Natural killer cell treated with Interleukin-12 subunit alpha and Interleukin-12 subunit beta and Interleukin-15 and Interleukin-18, amount 100 ng/mL, for 72 hours (primary cell): ENCODE data around the gene CHAC1. TPM values are rescaled to one million over a fixed set of nuclear protein-coding genes. Genes with fewer than 3 reads are reported as not detected.
"Not testable (repeated sequence)": the region's sequence is repeated elsewhere in the genome, so short reads cannot be mapped to it uniquely, and the experiment has no call there.

Source experiments
- ATAC-seq, 2 donors: fragments of 150-1000 bp; cut with Tn5 transposase in 1 of 2; sonication (Bioruptor Pico), chemical (Tn5 transposase) in 1 of 2; 2 replicates each; pipeline ENCODE4 v1.10.0; 2021
- DNase-seq: peaks from one replicate; pipeline ENCODE4 v3.0.0; 2022; ENCODE audit warnings: low spot score
- H3K27ac Mint-ChIP-seq, 2 donors: 1 replicate in 1 of 2; 2 replicates in 1 of 2; pipeline ENCODE4 v1.8.0; 2022; ENCODE audit warnings: mixed read lengths in 2 of 2, mild to moderate bottlenecking in 1 of 2, moderate library complexity in 1 of 2
- H3K27me3 Mint-ChIP-seq, 2 donors: 1 replicate in 1 of 2; 2 replicates in 1 of 2; pipeline ENCODE4 v1.8.0; 2022; ENCODE audit warnings: mixed read lengths in 2 of 2
- H3K36me3 Mint-ChIP-seq: one replicate; pipeline ENCODE4 v1.8.0; 2022; ENCODE audit warnings: mixed read lengths
- H3K4me1 Mint-ChIP-seq, 2 donors: 1 replicate in 1 of 2; 2 replicates in 1 of 2; pipeline ENCODE4 v1.8.0; 2022; ENCODE audit warnings: low read depth in 2 of 2, mixed read lengths in 2 of 2, mild to moderate bottlenecking in 1 of 2
- H3K4me3 Mint-ChIP-seq: one replicate; pipeline ENCODE4 v1.8.0; 2022; ENCODE audit warnings: mixed read lengths
- H3K9me3 Mint-ChIP-seq: 2 replicates; pipeline ENCODE4 v1.8.0; 2022; ENCODE audit warnings: mixed read lengths
- total RNA-seq, 2 donors: library from RNA; stranded (reverse); gene quantifications; one replicate each; pipeline ENCODE4 v1.2.3, GENCODE V29; 2022

The CHAC1 gene
- total RNA-seq, 2 donors from 2014 or later = 7.7 to 13.1 TPM

- ATAC-seq (peak in 1 of 2 donors; percentile 17), DNase-seq (no peak)
- no peak overlapping the region for H3K27ac Mint-ChIP-seq
- H3K27me3 Mint-ChIP-seq = peaks cover 0 to 7% of the 10 kb centered on the region in 2 donors
- no peak overlapping the region for H3K4me3 Mint-ChIP-seq
- H3K9me3 Mint-ChIP-seq = no peaks in the 10 kb centered on the region
- H3K4me1 Mint-ChIP-seq = peaks cover 5 to 10% of the 10 kb centered on the region in 2 donors
- H3K36me3 Mint-ChIP-seq = no peaks in the 10 kb centered on the region
Measured at GRCh38 chr15:40960925-40961324, 7.7 kb downstream of the CHAC1 start.

DNA sequence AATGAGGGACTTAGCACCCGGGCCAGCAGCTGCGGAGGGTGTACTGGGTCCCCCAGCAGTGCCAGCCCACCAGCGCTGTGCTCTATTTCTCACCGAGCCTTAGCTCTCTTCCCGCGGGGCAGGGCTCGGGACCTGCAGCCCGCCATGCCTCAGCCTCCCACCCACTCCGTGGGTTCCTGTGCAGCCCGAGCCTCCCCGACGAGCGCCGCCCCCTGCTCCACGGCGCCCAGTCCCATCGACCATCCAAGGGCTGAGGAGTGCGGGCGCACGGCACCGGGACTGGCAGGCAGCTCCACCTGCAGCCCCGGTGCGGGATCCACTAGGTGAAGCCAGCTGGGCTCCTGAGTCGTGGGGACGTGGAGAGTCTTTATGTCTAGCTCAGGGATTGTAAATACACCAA lies 8.5 kb downstream of the CHAC1 start:
- H3K9me3 Mint-ChIP-seq, H3K36me3 Mint-ChIP-seq, H3K27ac Mint-ChIP-seq, H3K4me3 Mint-ChIP-seq, DNase-seq, H3K4me1 Mint-ChIP-seq, ATAC-seq, H3K27me3 Mint-ChIP-seq: not testable (repeated sequence)

DNA sequence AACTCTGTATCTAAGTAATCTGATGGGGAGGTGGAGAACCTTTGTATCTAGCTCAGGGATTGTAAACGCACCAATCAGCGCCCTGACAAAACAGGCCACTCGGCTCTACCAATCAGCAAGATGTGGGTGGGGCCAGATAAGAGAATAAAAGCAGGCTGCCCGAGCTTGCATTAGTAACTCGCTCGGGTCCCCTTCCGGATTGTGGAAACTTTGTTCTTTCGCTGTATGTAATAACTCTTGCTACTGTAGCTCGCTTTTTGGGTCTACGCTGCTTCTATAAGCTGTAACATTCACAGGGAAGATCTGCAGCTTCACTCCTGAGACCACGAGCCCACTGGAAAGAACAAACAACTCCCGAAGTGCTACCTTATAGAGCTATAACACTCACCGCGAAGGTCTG lies 9.0 kb downstream of the CHAC1 start:
- DNase-seq, H3K36me3 Mint-ChIP-seq, H3K4me1 Mint-ChIP-seq, H3K4me3 Mint-ChIP-seq, H3K9me3 Mint-ChIP-seq, ATAC-seq, H3K27me3 Mint-ChIP-seq, H3K27ac Mint-ChIP-seq: not testable (repeated sequence)

DNA sequence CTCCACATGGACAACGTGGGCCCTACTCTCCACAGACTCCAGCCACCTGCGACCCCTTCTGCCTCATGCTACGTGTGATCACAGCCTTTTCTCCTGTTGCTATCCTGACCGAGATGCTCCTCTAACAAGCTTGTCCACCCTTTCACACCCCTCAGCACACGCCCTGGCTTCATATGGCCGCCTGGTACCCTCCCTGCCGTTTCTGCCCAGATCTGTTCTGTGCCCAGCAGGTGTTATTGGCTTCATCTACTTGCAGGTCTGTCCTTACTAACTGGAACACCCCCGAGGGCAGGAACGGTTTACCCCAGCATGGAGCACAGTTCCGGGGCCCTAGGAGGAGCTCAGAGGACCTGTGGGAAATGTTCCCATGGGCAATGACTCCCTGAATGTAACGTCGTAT lies 9.9 kb downstream of the CHAC1 start:
- ATAC-seq (no peak), DNase-seq (no peak)
- H3K4me1 Mint-ChIP-seq = peaks cover 0 to 3% of the 10 kb centered on the region in 2 donors
- no peak overlapping the region for H3K27ac Mint-ChIP-seq
- no peaks in the 10 kb centered on the region for H3K9me3 Mint-ChIP-seq
- no peaks in the 10 kb centered on the region for H3K36me3 Mint-ChIP-seq
- H3K27me3 Mint-ChIP-seq = peaks cover 2 to 7% of the 10 kb centered on the region in 2 donors
- no peak overlapping the region for H3K4me3 Mint-ChIP-seq

DNA sequence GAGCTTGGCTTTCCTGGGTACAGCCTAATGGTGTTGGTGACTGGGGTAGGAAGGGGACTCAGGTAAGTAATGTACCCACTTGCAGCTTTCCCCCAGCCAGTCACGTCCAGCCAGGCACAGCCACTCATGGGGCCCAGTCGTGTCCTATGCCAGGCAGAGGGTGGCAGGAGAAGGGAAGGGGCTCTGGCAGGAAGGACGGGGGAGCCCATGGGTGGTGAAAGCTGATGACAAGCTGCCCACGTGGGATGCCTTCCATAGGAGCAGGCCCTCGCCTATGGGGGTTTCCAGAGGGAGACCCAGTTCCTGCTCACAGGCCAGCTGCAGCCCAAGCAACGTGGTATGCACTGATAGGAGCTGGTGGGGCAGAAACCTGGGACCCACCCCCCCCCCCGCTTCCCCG lies 10.7 kb downstream of the CHAC1 start:
- DNase-seq (no peak), ATAC-seq (no peak)
- H3K27me3 Mint-ChIP-seq = peaks cover 2 to 7% of the 10 kb centered on the region in 2 donors

GRCh38 chr15:40964634-40965033 lies 11.4 kb downstream of the CHAC1 start:
- no peak overlapping the region for H3K4me3 Mint-ChIP-seq
- no peaks in the 10 kb centered on the region for H3K4me1 Mint-ChIP-seq
- H3K9me3 Mint-ChIP-seq = no peaks in the 10 kb centered on the region
- H3K27ac Mint-ChIP-seq = no peak overlapping the region
- DNase-seq = no peak
- peaks cover 2 to 7% of the 10 kb centered on the region in 2 donors for H3K27me3 Mint-ChIP-seq
- no peak for ATAC-seq
- no peaks in the 10 kb centered on the region for H3K36me3 Mint-ChIP-seq

More for the DNA sequence above, 10.7 kb downstream of the CHAC1 start:
- Mint-ChIP-seq H3K4me3 (no peak overlapping the region), H3K4me1 (no peaks in the 10 kb centered on the region), H3K36me3 (no peaks in the 10 kb centered on the region), H3K27ac (no peak overlapping the region), H3K9me3 (no peaks in the 10 kb centered on the region)

- ATAC-seq = no peak
Measured at GRCh38 chr15:40968290-40969085, 15.2 kb downstream of the CHAC1 start.

GRCh38 chr15:40969363-40969762 lies 16.1 kb downstream of the CHAC1 start:
- ATAC-seq (no peak), DNase-seq (no peak)
- no peak overlapping the region for H3K27ac Mint-ChIP-seq
- peaks cover 2 to 5% of the 10 kb centered on the region in 2 donors for H3K27me3 Mint-ChIP-seq
- no peak overlapping the region for H3K4me3 Mint-ChIP-seq
- H3K4me1 Mint-ChIP-seq = no peaks in the 10 kb centered on the region
- no peaks in the 10 kb centered on the region for H3K36me3 Mint-ChIP-seq
- H3K9me3 Mint-ChIP-seq = no peaks in the 10 kb centered on the region

More at GRCh38 chr15:40968290-40969085, 15.2 kb downstream of the CHAC1 start:
- H3K36me3 Mint-ChIP-seq = no peaks in the 10 kb centered on the region
- no peaks in the 10 kb centered on the region for H3K4me1 Mint-ChIP-seq
- H3K9me3 Mint-ChIP-seq = no peaks in the 10 kb centered on the region
- DNase-seq = no peak
- no peak overlapping the region for H3K27ac Mint-ChIP-seq
- peaks cover 2 to 7% of the 10 kb centered on the region in 2 donors for H3K27me3 Mint-ChIP-seq
- no peak overlapping the region for H3K4me3 Mint-ChIP-seq

DNA sequence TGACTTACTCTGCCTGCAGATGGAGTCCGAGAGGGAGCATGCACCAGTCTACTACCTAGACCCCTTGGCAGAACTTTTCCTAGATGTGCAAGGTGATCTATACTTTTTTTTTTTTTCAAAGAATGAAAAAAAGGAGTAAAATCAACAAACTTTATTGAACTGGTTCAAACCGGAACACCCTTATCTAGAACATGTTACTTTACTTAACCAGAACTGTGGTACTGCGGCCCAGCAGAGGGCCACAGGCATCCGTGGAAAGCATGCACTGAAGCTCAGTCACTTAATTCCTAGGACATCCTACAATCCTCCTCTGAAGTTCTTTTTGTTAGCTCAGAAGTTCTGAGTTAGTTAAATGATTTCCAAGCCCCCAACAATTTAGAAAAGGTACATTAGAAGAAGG lies 21.6 kb downstream of the CHAC1 start:
- no peak overlapping the region for H3K27ac Mint-ChIP-seq
- H3K9me3 Mint-ChIP-seq = no peaks in the 10 kb centered on the region
- DNase-seq (no peak), ATAC-seq (no peak)
- no peaks in the 10 kb centered on the region for H3K27me3 Mint-ChIP-seq
- H3K4me3 Mint-ChIP-seq = no peak overlapping the region
- H3K36me3 Mint-ChIP-seq = no peaks in the 10 kb centered on the region
- no peaks in the 10 kb centered on the region for H3K4me1 Mint-ChIP-seq

GRCh38 chr15:40976819-40977218 lies 23.5 kb downstream of the CHAC1 start:
- peaks cover 12% of the 10 kb centered on the region for H3K36me3 Mint-ChIP-seq
- ATAC-seq = no peak
- no peak for DNase-seq
- H3K27me3 Mint-ChIP-seq = no peaks in the 10 kb centered on the region
- no peak overlapping the region for H3K4me3 Mint-ChIP-seq
- no peak overlapping the region for H3K27ac Mint-ChIP-seq
- H3K9me3 Mint-ChIP-seq = no peaks in the 10 kb centered on the region
- no peaks in the 10 kb centered on the region for H3K4me1 Mint-ChIP-seq

DNA sequence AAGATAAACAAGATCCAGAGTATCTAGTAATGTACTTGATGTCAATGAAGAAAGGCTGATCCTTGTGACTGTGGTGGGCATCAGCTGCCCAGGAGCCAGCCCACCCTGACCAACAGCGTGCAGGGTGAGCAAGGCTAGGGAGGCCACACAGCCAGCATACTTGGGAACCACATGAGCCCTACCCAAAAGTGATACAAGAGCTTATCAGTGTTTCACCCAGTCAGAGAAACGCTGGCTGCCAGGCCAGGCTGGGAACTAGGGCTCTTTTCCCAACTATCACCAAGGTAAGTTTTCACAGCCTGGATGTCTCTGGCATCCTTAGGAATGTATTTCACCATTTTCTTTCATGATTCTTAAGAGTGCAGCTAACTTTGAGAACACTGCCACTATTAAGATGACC lies 24.9 kb downstream of the CHAC1 start:
- Mint-ChIP-seq H3K27ac (no peak overlapping the region), H3K4me3 (no peak overlapping the region), H3K9me3 (no peaks in the 10 kb centered on the region), H3K36me3 (peaks cover 16% of the 10 kb centered on the region), H3K27me3 (no peaks in the 10 kb centered on the region), H3K4me1 (no peaks in the 10 kb centered on the region)
- DNase-seq = no peak
- ATAC-seq = no peak

DNA sequence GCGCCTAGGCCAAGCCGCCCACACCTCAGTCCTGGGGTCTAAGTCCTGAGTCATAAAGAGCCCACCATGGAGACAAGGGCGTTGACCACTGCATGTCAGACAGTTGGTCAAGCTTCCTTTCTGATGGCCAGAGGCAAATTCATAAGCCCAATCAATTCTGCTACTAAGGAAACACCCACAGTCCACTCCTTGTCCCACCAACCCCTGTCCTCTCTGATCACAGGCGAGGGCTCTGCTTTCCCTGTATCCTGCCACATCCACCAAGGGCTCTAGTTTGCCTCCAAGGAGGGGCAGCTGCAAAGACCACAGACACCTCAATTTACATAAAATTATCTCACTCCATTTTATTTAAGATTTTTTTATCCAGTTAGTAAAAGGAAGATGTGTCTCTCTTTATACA lies 25.3 kb downstream of the CHAC1 start:
- DNase-seq (no peak), ATAC-seq (no peak)
- no peaks in the 10 kb centered on the region for H3K27me3 Mint-ChIP-seq
- H3K36me3 Mint-ChIP-seq = peaks cover 16% of the 10 kb centered on the region
- H3K9me3 Mint-ChIP-seq = no peaks in the 10 kb centered on the region
- no peak overlapping the region for H3K4me3 Mint-ChIP-seq
- H3K4me1 Mint-ChIP-seq = no peaks in the 10 kb centered on the region
- no peak overlapping the region for H3K27ac Mint-ChIP-seq

- Mint-ChIP-seq H3K4me3 (no peak overlapping the region), H3K36me3 (peaks cover 22% of the 10 kb centered on the region), H3K4me1 (no peaks in the 10 kb centered on the region), H3K27me3 (no peaks in the 10 kb centered on the region), H3K27ac (no peak overlapping the region), H3K9me3 (no peaks in the 10 kb centered on the region)
- ATAC-seq (no peak), DNase-seq (no peak)
Measured at GRCh38 chr15:40981186-40981585, 27.9 kb downstream of the CHAC1 start.

- ATAC-seq = no peak
- Mint-ChIP-seq H3K36me3 (peaks cover 29% of the 10 kb centered on the region), H3K4me1 (no peaks in the 10 kb centered on the region), H3K9me3 (no peaks in the 10 kb centered on the region), H3K27ac (no peak overlapping the region), H3K27me3 (no peaks in the 10 kb centered on the region), H3K4me3 (no peak overlapping the region)
- no peak for DNase-seq
Measured at GRCh38 chr15:40982855-40983254, 29.6 kb downstream of the CHAC1 start.

- H3K36me3 Mint-ChIP-seq = peaks cover 29% of the 10 kb centered on the region
- H3K27me3 Mint-ChIP-seq = no peaks in the 10 kb centered on the region
- H3K4me1 Mint-ChIP-seq = no peaks in the 10 kb centered on the region
- H3K27ac Mint-ChIP-seq = no peak overlapping the region
- no peak for DNase-seq
- no peak for ATAC-seq
- no peak overlapping the region for H3K4me3 Mint-ChIP-seq
- no peaks in the 10 kb centered on the region for H3K9me3 Mint-ChIP-seq
Measured at GRCh38 chr15:40984406-40984805, 31.1 kb downstream of the CHAC1 start.
